ENCODE data around the gene CHADL. TPM values are rescaled to one million over a fixed set of nuclear protein-coding genes. Genes with fewer than 3 reads are reported as not detected.
"Not testable (repeated sequence)": the region's sequence is repeated elsewhere in the genome, so short reads cannot be mapped to it uniquely, and the experiment has no call there.

CHADL gene
- total RNA-seq, 2 donors from 2014 or later = 0.41 to 0.50 TPM

- Mint-ChIP-seq H3K9me3 (no peaks in the 10 kb centered on the region), H3K4me3 (peak overlapping the region; percentile 95), H3K27ac (peak overlapping the region; percentile 81), H3K4me1 (peaks cover 8% of the 10 kb centered on the region), H3K36me3 (ENCODE audit: low read depth) (no peaks in the 10 kb centered on the region), H3K27me3 (no peaks in the 10 kb centered on the region)
- ATAC-seq (replicated peaks) = peak; percentile 63
Measured at GRCh38 chr22:41198027-41198580, 42.6 kb downstream of the CHADL start.

GRCh38 chr22:41197038-41197972, 43.4 kb downstream of the CHADL start:
- Mint-ChIP-seq H3K27me3 (no peaks in the 10 kb centered on the region), H3K36me3 (ENCODE audit: low read depth) (no peaks in the 10 kb centered on the region), H3K4me3 (peak overlapping the region; percentile 95), H3K4me1 (peaks cover 8% of the 10 kb centered on the region), H3K9me3 (no peaks in the 10 kb centered on the region), H3K27ac (peak overlapping the region; percentile 81)
- peak; percentile 90 for ATAC-seq (replicated peaks)

- H3K27ac Mint-ChIP-seq = no peak overlapping the region
- peaks cover 8% of the 10 kb centered on the region for H3K4me1 Mint-ChIP-seq
- no peaks in the 10 kb centered on the region for H3K27me3 Mint-ChIP-seq
- no peaks in the 10 kb centered on the region for H3K9me3 Mint-ChIP-seq
- H3K4me3 Mint-ChIP-seq = no peak overlapping the region
- no peak for ATAC-seq (replicated peaks)
- no peaks in the 10 kb centered on the region for H3K36me3 Mint-ChIP-seq (ENCODE audit: low read depth)
Measured at GRCh38 chr22:41193829-41194228, 46.9 kb downstream of the CHADL start.

GRCh38 chr22:41191467-41191866, 49.3 kb downstream of the CHADL start:
- no peak for ATAC-seq (replicated peaks)
- H3K36me3 Mint-ChIP-seq (ENCODE audit: low read depth) = no peaks in the 10 kb centered on the region
- no peaks in the 10 kb centered on the region for H3K27me3 Mint-ChIP-seq
- no peaks in the 10 kb centered on the region for H3K4me1 Mint-ChIP-seq
- H3K4me3 Mint-ChIP-seq = no peak overlapping the region
- no peaks in the 10 kb centered on the region for H3K9me3 Mint-ChIP-seq
- H3K27ac Mint-ChIP-seq = no peak overlapping the region

GRCh38 chr22:41184679-41185078, 56.1 kb downstream of the CHADL start:
- Mint-ChIP-seq H3K36me3 (ENCODE audit: low read depth) (peaks cover 8% of the 10 kb centered on the region), H3K9me3 (no peaks in the 10 kb centered on the region), H3K4me3 (no peak overlapping the region), H3K4me1 (peaks cover 4% of the 10 kb centered on the region), H3K27me3 (no peaks in the 10 kb centered on the region), H3K27ac (no peak overlapping the region)
- ATAC-seq (replicated peaks) = no peak

- no peak overlapping the region for H3K27ac Mint-ChIP-seq
- no peaks in the 10 kb centered on the region for H3K9me3 Mint-ChIP-seq
- no peaks in the 10 kb centered on the region for H3K27me3 Mint-ChIP-seq
- H3K36me3 Mint-ChIP-seq (ENCODE audit: low read depth) = peaks cover 38% of the 10 kb centered on the region
- H3K4me1 Mint-ChIP-seq = peaks cover 4% of the 10 kb centered on the region
- no peak overlapping the region for H3K4me3 Mint-ChIP-seq
- ATAC-seq (replicated peaks) = no peak
Measured at GRCh38 chr22:41181349-41182241, 59.1 kb downstream of the CHADL start.

- Mint-ChIP-seq H3K4me3 (no peak overlapping the region), H3K27me3 (no peaks in the 10 kb centered on the region), H3K9me3 (no peaks in the 10 kb centered on the region), H3K36me3 (ENCODE audit: low read depth) (peaks cover 45% of the 10 kb centered on the region), H3K4me1 (peaks cover 4% of the 10 kb centered on the region), H3K27ac (no peak overlapping the region)
- ATAC-seq (replicated peaks) = no peak
Measured at GRCh38 chr22:41180926-41181325, 59.8 kb downstream of the CHADL start.

GRCh38 chr22:41180362-41180761, 60.4 kb downstream of the CHADL start:
- H3K27ac Mint-ChIP-seq; H3K4me3 Mint-ChIP-seq; H3K9me3 Mint-ChIP-seq; H3K27me3 Mint-ChIP-seq; ATAC-seq (replicated peaks); H3K4me1 Mint-ChIP-seq: not testable (repeated sequence)
- peaks cover 51% of the 10 kb centered on the region for H3K36me3 Mint-ChIP-seq (ENCODE audit: low read depth)

Other genes with a start within 250 kb of the CHADL start
- 10 to 100 TPM; 58.6 to 77.2 TPM for gene EP300, start 148.3 kb downstream of the CHADL start, total RNA-seq
- 10 to 100 TPM; 23.0 to 37.3 TPM for gene L3MBTL2, start 35.6 kb downstream of the CHADL start, total RNA-seq
- gene RANGAP1, start 45.3 kb upstream of the CHADL start, total RNA-seq = 100 to 1,000 TPM in 1 of 2 donors, 10 to 100 TPM in 1; 81.6 to 166 TPM
- gene ZC3H7B, start 60.6 kb upstream of the CHADL start, total RNA-seq = 10 to 100 TPM; 28.3 to 48.6 TPM
- 1 to 10 TPM; 2.4 to 4.0 TPM for gene TEF, start 141.0 kb upstream of the CHADL start, total RNA-seq
- gene TOB2, start 205.9 kb upstream of the CHADL start, total RNA-seq = 10 to 100 TPM; 38.5 to 40.8 TPM
- 10 to 100 TPM; 34.3 to 92.0 TPM for gene PHF5A, start 227.8 kb upstream of the CHADL start, total RNA-seq
- 100 to 1,000 TPM in 1 of 2 donors, 10 to 100 TPM in 1; 67.8 to 106 TPM for gene ACO2, start 228.2 kb upstream of the CHADL start, total RNA-seq

Data from activated T-helper 17 cell treated with anti-CD3 and anti-CD28 coated beads, Interleukin-2, amount 50 U/mL, for 72 hours (primary cell).